K562 (cell line): ENCODE results near the gene C1D. TPM values are rescaled to one million over a fixed set of nuclear protein-coding genes. Genes with fewer than 3 reads are reported as not detected.

Experiments
- ATAC-seq: fragments of 200-7000 bp; cut with Tn5 transposase; 3 replicates; pipeline ENCODE4 v1.9.1; 2020; ENCODE audit warnings: moderate library complexity
- BruUV-seq: library from RNA; stranded (reverse); fragments of 400-500 nt; replicated peaks from 2 replicates; lab custom pipeline; 2021; lab: Mats Ljungman, UMichigan
- CTCF ChIA-PET: fragments of 300-600 bp; formaldehyde crosslinking; extraction: SDS; loops from one replicate; lab custom pipeline; 2021; ENCODE audit warnings: low intra/inter-chr PET ratio; lab: Yijun Ruan, JAX
- POLR2A ChIA-PET: fragments of 300-600, 350-650 bp; sonication (Branson Sonifier 250); formaldehyde crosslinking; extraction: SDS; loops from one replicate; lab custom pipeline; 2021; ENCODE audit warnings: antibody characterized with exemption, inconsistent platforms; lab: Yijun Ruan, JAX
- DNase-seq, 4 experiments: peaks; one replicate each; pipeline versions ENCODE4 v3.0.0 to v3.0.0-alpha.2; 2011 to 2018; ENCODE audit warnings: low spot score in 3 of 4, mixed read lengths in 3 of 4; ENCODE audit errors: extremely low read depth in 1 of 4
- FAIRE-seq: peaks from 2 replicates; lab custom pipeline; 2011; peaks lifted over from hg19 to GRCh38; lab: Jason Lieb, UNC
- H2AFZ ChIP-seq: 2 replicates; pipeline ENCODE4 v1.6.0; 2011; ENCODE audit warnings: low read depth, low read length, control low read depth, inconsistent platforms
- H3K27ac ChIP-seq: fragments of 200-600 bp; 3 replicates; pipeline ENCODE4 v1.8.0; 2011; ENCODE audit warnings: low read depth, mild to moderate bottlenecking, control low read depth, inconsistent platforms, low read length, moderate library complexity, mixed read lengths; ENCODE audit errors: extremely low read depth
- H3K27me3 ChIP-seq, 2 experiments: fragments of 300-600 bp in 1 of 2; 2 replicates in 1 of 2; 3 replicates in 1 of 2; pipeline versions ENCODE4 v1.6.0 to v1.8.0; 2011; ENCODE audit warnings: inconsistent platforms in 2 of 2, low read length in 2 of 2, mild to moderate bottlenecking in 1 of 2, mixed read lengths in 1 of 2, moderate library complexity in 1 of 2; ENCODE audit not compliant: control insufficient read depth in 2 of 2, insufficient read depth in 2 of 2
- H3K36me3 ChIP-seq: fragments of 300-600 bp; 3 replicates; pipeline ENCODE4 v1.8.0; 2011; ENCODE audit warnings: mild to moderate bottlenecking, low read length, inconsistent platforms; ENCODE audit not compliant: control insufficient read depth, insufficient read depth
- H3K4me1 ChIP-seq, 2 experiments: fragments of 200-600 bp in 1 of 2; replicated peaks in 1 of 2; 2 replicates in 1 of 2; 3 replicates in 1 of 2; pipeline versions ENCODE4 v1.5.1 to v1.8.0; 2011; ENCODE audit warnings: inconsistent platforms in 2 of 2, low read length in 2 of 2, mild to moderate bottlenecking in 1 of 2, mixed read lengths in 1 of 2, moderate library complexity in 1 of 2; ENCODE audit not compliant: control insufficient read depth in 2 of 2, insufficient read depth in 2 of 2
- H3K4me2 ChIP-seq: 2 replicates; pipeline ENCODE4 v1.6.1; 2011; ENCODE audit warnings: low read length, control low read depth, inconsistent platforms, mixed read lengths; ENCODE audit not compliant: insufficient read depth
- H3K4me3 ChIP-seq: fragments of 200-600 bp; sonication (generic), shearing (Covaris generic); 2 replicates; pipeline ENCODE4 v1.5.1; 2016; ENCODE audit warnings: control low read depth, inconsistent platforms
- H3K79me2 ChIP-seq: fragments of 200-600 bp; 3 replicates; pipeline ENCODE4 v1.8.0; 2011; ENCODE audit warnings: low read length, inconsistent platforms; ENCODE audit not compliant: control insufficient read depth, insufficient read depth
- H3K9ac ChIP-seq, 2 experiments: 2 replicates each; pipeline versions ENCODE4 v1.6.0 to v1.6.1; 2011; ENCODE audit warnings: low read depth in 2 of 2, low read length in 2 of 2, control low read depth in 1 of 2, inconsistent platforms in 1 of 2, mild to moderate bottlenecking in 1 of 2, mixed read lengths in 1 of 2; ENCODE audit not compliant: insufficient read depth in 1 of 2
- H3K9me1 ChIP-seq: one replicate; pipeline ENCODE4 v1.6.0; 2011; ENCODE audit warnings: inconsistent platforms, mild to moderate bottlenecking, low read length, moderate library complexity; ENCODE audit not compliant: control insufficient read depth, insufficient read depth
- H3K9me3 ChIP-seq: replicated peaks from 2 replicates; pipeline ENCODE4 v1.5.1; 2011; ENCODE audit warnings: low read depth, low read length, inconsistent platforms; ENCODE audit not compliant: control insufficient read depth, insufficient read depth
- H4K20me1 ChIP-seq: replicated peaks from 2 replicates; pipeline ENCODE4 v1.6.1; 2011; ENCODE audit warnings: low read length, inconsistent platforms, mixed read lengths; ENCODE audit not compliant: control insufficient read depth, insufficient read depth
- CTCF ChIP-seq, 3 experiments: IDR thresholded peaks in 2 of 3; conservative IDR thresholded peaks in 1 of 3; 2 replicates each; pipeline ENCODE4 v1.5.1; 2011 to 2012; ENCODE audit warnings: low read length in 3 of 3, mild to moderate bottlenecking in 3 of 3, control low read depth in 2 of 3, improper control_type of control experiment in 1 of 3, inconsistent platforms in 1 of 3, low read depth in 1 of 3, mixed read lengths in 1 of 3, moderate library complexity in 1 of 3; ENCODE audit not compliant: insufficient read depth in 2 of 3
- HDAC2 ChIP-seq: fragments of 450-650 bp; IDR thresholded peaks from 2 replicates; pipeline ENCODE4 v1.6.1; 2016; ENCODE audit warnings: mild to moderate bottlenecking
- WGBS: fragments of 100-300 bp; shearing (Covaris generic); methylation state at CpG from one replicate; pipeline ENCODE4 v1.1.6; 2016; ENCODE audit warnings: low coverage, mixed read lengths; ENCODE audit not compliant: insufficient coverage; ENCODE audit errors: missing lambda C conversion rate; 5-methylcytosine and 5-hydroxymethylcytosine counted together
- in situ Hi-C: fragments of 300-500 bp; cut with MboI; formaldehyde crosslinking; loops from 4 replicates; pipeline ENCODE4 v1.15.0; 2018; ENCODE audit warnings: inconsistent platforms, mixed read lengths
- intact Hi-C: fragments of 100-400 bp; cut with micrococcal nuclease; formaldehyde crosslinking; loops from 2 replicates; pipeline ENCODE4 v1.14.2; 2022
- polyA plus RNA-seq, 8 experiments: library from polyadenylated mRNA; depleted of rRNA in 4 of 8; stranded (reverse) in 5 of 8; unstranded in 3 of 8; fragments of >200 nt; fragmentation: Nextera tagmentation in 2 of 8; fragmentation: Illumina TruSeq in 1 of 8; extraction: Ambion mirVana in 2 of 8; extraction: Trizol in 1 of 8; gene quantifications; 2 replicates each; pipeline versions ENCODE4 v1.2.1 to v1.2.3, GENCODE V29; 2011 to 2014; ENCODE audit warnings: inconsistent platforms in 1 of 8, missing spikeins in 1 of 8
- total RNA-seq, 7 experiments: library from RNA; depleted of rRNA in 6 of 7; stranded (reverse); fragments of >200 nt in 6 of 7; fragmentation: Illumina TruSeq in 2 of 7; extraction: Trizol in 2 of 7; gene quantifications; 2 replicates each; pipeline versions ENCODE4 v1.2.1 to v1.2.3, GENCODE V29; 2011 to 2021; ENCODE audit warnings: low replicate concordance in 1 of 7
- TF ChIP-seq, protein P1 (sequence below): fragments of 450-650 bp; IDR thresholded peaks from 2 replicates; pipeline ENCODE4 v1.6.1; 2014; ENCODE audit warnings: low read depth, mild to moderate bottlenecking, moderate library complexity, borderline replicate concordance

The C1D gene
- total and polyA plus RNA-seq, 9 of the 15 experiments (the other 6 are each of a cell fraction or from before 2014, with no cell fraction given): 33.2 to 123 (median 56.5) TPM

DNA sequence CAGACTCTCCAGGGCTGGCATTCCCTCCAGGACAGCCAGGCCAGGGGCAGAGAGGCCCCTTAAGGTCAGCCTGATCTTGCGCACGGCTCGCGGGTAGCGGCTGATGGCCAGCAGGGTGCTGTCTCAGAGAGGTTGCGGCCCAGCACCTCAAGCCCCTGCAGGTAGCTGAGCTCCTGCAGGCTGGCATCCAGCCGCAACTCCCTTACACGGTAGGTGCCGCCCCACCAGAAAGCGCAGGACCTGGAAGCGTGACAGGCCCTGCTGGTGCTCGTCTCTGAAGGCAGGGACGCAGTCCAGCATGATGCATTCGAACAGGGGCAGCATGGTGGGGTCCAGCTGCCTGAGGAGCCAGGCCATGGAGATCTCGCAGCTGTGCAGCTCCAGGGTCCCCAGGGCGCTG is 38.9 kb downstream of the C1D start:
- Histone ChIP-seq H4K20me1 (no peaks in the 10 kb centered on the region), H3K4me1 (peaks cover 0 to 9% of the 10 kb centered on the region in 2 experiments; a peak in 3 of 5 replicates), H3K4me2 (no peak overlapping the region), H3K79me2 (no peaks in the 10 kb centered on the region), H2AFZ (no peak overlapping the region), H3K27ac (no peak overlapping the region), H3K9me1 (no peaks in the 10 kb centered on the region), H3K36me3 (no peaks in the 10 kb centered on the region), H3K4me3 (no peak overlapping the region), H3K27me3 (peaks cover 14 to 16% of the 10 kb centered on the region in 2 experiments; a peak in 4 of 5 replicates), H3K9ac (no peak overlapping the region), H3K9me3 (no peaks in the 10 kb centered on the region)
- intact Hi-C loops: no loop called here
- 12% methylated on average over 15 of the region's 16 CpGs for WGBS
- POLR2A ChIA-PET: no interaction called here
- ATAC-seq: peak; percentile 32
- DNase-seq: no peak
- no peak for FAIRE-seq
- no TSS peak for BruUV-seq
- TF ChIP-seq HDAC2: no peak
- in situ Hi-C loops: no loop called here
- CTCF ChIA-PET: no interaction called here

- H4K20me1 ChIP-seq: no peaks in the 10 kb centered on the region
- TF ChIP-seq CTCF (IDR thresholded peaks at IDR 0.05 in 2 of 3, conservative IDR thresholded peaks at IDR 0.05 in 1 of 3; ENCODE audit: insufficient read depth in 2 of 3, low read depth in 1 of 3, low read length in 3 of 3): 0 out of 6 replicates have a peak, but pooled peaks of 1 of the 3 experiments have one; percentile 3
- TF ChIP-seq, protein P1, sequence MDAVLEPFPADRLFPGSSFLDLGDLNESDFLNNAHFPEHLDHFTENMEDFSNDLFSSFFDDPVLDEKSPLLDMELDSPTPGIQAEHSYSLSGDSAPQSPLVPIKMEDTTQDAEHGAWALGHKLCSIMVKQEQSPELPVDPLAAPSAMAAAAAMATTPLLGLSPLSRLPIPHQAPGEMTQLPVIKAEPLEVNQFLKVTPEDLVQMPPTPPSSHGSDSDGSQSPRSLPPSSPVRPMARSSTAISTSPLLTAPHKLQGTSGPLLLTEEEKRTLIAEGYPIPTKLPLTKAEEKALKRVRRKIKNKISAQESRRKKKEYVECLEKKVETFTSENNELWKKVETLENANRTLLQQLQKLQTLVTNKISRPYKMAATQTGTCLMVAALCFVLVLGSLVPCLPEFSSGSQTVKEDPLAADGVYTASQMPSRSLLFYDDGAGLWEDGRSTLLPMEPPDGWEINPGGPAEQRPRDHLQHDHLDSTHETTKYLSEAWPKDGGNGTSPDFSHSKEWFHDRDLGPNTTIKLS: no peak
- intact Hi-C loops (no loop called here), in situ Hi-C loops (no loop called here)
- 11% methylated on average over 4 of the region's 4 CpGs for WGBS
- peaks cover 0 to under 1% of the 10 kb centered on the region in 2 experiments; a peak in 1 of 5 replicates for H3K4me1 ChIP-seq
- no peaks in the 10 kb centered on the region for H3K36me3 ChIP-seq
- no peaks in the 10 kb centered on the region for H3K79me2 ChIP-seq
- H3K9me1 ChIP-seq: no peaks in the 10 kb centered on the region
- no peak overlapping the region for H3K4me3 ChIP-seq
- no peak overlapping the region for H3K4me2 ChIP-seq
- DNase-seq: no peak
- H3K27ac ChIP-seq: no peak overlapping the region
- H3K9me3 ChIP-seq: no peaks in the 10 kb centered on the region
- POLR2A ChIA-PET: no interaction called here
- no peak; the same call in 2 of the 3 replicates for ATAC-seq
- no peak overlapping the region for H3K9ac ChIP-seq
- BruUV-seq: no TSS peak
- H3K27me3 ChIP-seq: peaks cover 6 to 7% of the 10 kb centered on the region in 2 experiments; a peak in 3 of 5 replicates
- no peak for FAIRE-seq
- H2AFZ ChIP-seq: no peak overlapping the region
- CTCF ChIA-PET: no interaction called here
These were observed 44.1 kb downstream of the C1D start for GRCh38 chr2:68018727-68019126.
